CD4-positive, alpha-beta T cell treated with Interleukin-6 for 4 hours (primary cell): ENCODE measurements around the gene ZNG1C.
"Not testable (repeated sequence)": the region's sequence is repeated elsewhere in the genome, so short reads cannot be mapped to it uniquely, and the experiment has no call there.

ENCODE experiments used
- DNase-seq: peaks from one replicate; pipeline ENCODE4 v3.0.0-alpha.2; 2020; ENCODE audit warnings: mixed read lengths

ZNG1C gene

GRCh38 chr9:68343992-68344391 lies 102.2 kb downstream of the ZNG1C start:
- not testable (repeated sequence) for DNase-seq
